ENCODE results near the gene FADS1. TPM values are rescaled to one million over a fixed set of nuclear protein-coding genes. Genes with fewer than 3 reads are reported as not detected.

Gene FADS1
- total and polyA plus RNA-seq, 2 of the 13 experiments (the other 11 are each of a cell fraction or from before 2014, with no cell fraction given) = 91.8 to 108 TPM

DNA sequence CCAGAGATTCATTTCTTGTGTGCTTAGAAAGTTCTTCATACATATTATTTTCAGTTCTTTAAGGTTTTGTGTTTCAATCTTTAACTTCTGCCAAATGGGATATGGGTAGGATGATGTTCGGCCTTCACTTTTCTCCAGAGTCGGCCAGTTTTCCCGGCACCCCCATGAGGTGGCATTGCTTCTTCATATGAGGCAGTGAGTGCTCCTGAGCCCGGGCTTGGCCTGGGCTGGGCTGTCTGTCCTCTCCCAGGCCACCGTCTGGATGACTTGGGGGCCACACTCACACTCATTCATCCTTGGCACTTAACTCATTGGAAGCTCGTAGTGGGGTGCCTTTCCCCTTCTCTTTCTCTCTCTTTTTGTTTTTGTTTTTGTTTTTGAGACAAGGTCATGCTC lies 35.1 kb upstream of the FADS1 start:
- no peaks in the 10 kb centered on the region for H3K9me3 ChIP-seq (ENCODE audit: low read length)
- H2AFZ ChIP-seq (ENCODE audit: low read length) = no peak overlapping the region
- no peaks in the 10 kb centered on the region for H3K79me2 ChIP-seq (ENCODE audit: insufficient read depth, low read length)
- in situ Hi-C loops (cut with HindIII; ENCODE audit: extremely low pct_ligation_motif_present, low pct_unique_long_range_greater_than_20kb) (no loop called here), intact Hi-C loops (cut with micrococcal nuclease; ENCODE audit: unreplicated experiment) (no loop called here)
- ChIA-PET POLR2A (no interaction called here), CTCF (ENCODE audit: low intra/inter-chr PET ratio, low total read pairs) (no interaction called here)
- no peak overlapping the region for H3K4me2 ChIP-seq (ENCODE audit: low read depth, low read length)
- no peak overlapping the region for H3K4me3 ChIP-seq (replicated peaks in 1 of 3; ENCODE audit: insufficient read depth in 1 of 3, low read depth in 2 of 3, low read length in 3 of 3)
- peaks cover 4 to 48% of the 10 kb centered on the region in 2 experiments; a peak in 4 of 5 replicates for H3K36me3 ChIP-seq (replicated peaks in 1 of 2; ENCODE audit: control insufficient read depth in 1 of 2, insufficient read depth in 2 of 2, low read length in 2 of 2)
- DNase-seq (ENCODE audit: low spot score) (no peak), FAIRE-seq (no peak), ATAC-seq (no peak)
- 91% methylated on average over 6 of the region's 6 CpGs for WGBS (ENCODE audit: low lambda C conversion rate)
- H3K4me1 ChIP-seq (ENCODE audit: insufficient read depth, low read length) = no peaks in the 10 kb centered on the region
- no peak overlapping the region for H3K9ac ChIP-seq (ENCODE audit: insufficient read depth, low read depth, low read length)
- H4K20me1 ChIP-seq (ENCODE audit: insufficient read depth, low read length) = no peaks in the 10 kb centered on the region
- no TSS peak for BruUV-seq (replicated peaks)
- H3K27ac ChIP-seq (ENCODE audit: extremely low read length, insufficient read depth, low read length) = no peak overlapping the region
- TF ChIP-seq ZNF782 (CRISPR knock-in tag; IDR thresholded peaks at IDR 0.05; ENCODE audit: borderline replicate concordance) (no peak), NR2F1 (CRISPR knock-in tag; IDR thresholded peaks at IDR 0.05) (no peak), ZNF510 (CRISPR knock-in tag; IDR thresholded peaks at IDR 0.05; ENCODE audit: low read depth) (no peak), ZNF350 (CRISPR knock-in tag; IDR thresholded peaks at IDR 0.05; ENCODE audit: borderline replicate concordance, low read depth) (no peak), SOX6 (IDR thresholded peaks at IDR 0.05) (no peak), SOX6 (CRISPR knock-in tag; IDR thresholded peaks at IDR 0.05) (no peak), ZNF598 (CRISPR knock-in tag; IDR thresholded peaks at IDR 0.05; ENCODE audit: borderline replicate concordance) (no peak), CBX1 (IDR thresholded peaks at IDR 0.05; ENCODE audit: low read depth) (no peak), MTF1 (CRISPR knock-in tag; IDR thresholded peaks at IDR 0.05) (no peak), TARDBP (CRISPR knock-in tag; IDR thresholded peaks at IDR 0.05) (no peak), ZNF670 (CRISPR knock-in tag; IDR thresholded peaks at IDR 0.05; ENCODE audit: borderline replicate concordance) (no peak), EZH2 (conservative IDR thresholded peaks at IDR 0.05; ENCODE audit: low read depth, low read length) (no peak), NCOA1 (CRISPR knock-in tag; IDR thresholded peaks at IDR 0.05) (no peak)
- TF ChIP-seq, protein P1, sequence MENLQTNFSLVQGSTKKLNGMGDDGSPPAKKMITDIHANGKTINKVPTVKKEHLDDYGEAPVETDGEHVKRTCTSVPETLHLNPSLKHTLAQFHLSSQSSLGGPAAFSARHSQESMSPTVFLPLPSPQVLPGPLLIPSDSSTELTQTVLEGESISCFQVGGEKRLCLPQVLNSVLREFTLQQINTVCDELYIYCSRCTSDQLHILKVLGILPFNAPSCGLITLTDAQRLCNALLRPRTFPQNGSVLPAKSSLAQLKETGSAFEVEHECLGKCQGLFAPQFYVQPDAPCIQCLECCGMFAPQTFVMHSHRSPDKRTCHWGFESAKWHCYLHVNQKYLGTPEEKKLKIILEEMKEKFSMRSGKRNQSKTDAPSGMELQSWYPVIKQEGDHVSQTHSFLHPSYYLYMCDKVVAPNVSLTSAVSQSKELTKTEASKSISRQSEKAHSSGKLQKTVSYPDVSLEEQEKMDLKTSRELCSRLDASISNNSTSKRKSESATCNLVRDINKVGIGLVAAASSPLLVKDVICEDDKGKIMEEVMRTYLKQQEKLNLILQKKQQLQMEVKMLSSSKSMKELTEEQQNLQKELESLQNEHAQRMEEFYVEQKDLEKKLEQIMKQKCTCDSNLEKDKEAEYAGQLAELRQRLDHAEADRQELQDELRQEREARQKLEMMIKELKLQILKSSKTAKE (CRISPR knock-in tag; IDR thresholded peaks at IDR 0.05; ENCODE audit: borderline replicate concordance) = no peak
- TF ChIP-seq, protein P2, sequence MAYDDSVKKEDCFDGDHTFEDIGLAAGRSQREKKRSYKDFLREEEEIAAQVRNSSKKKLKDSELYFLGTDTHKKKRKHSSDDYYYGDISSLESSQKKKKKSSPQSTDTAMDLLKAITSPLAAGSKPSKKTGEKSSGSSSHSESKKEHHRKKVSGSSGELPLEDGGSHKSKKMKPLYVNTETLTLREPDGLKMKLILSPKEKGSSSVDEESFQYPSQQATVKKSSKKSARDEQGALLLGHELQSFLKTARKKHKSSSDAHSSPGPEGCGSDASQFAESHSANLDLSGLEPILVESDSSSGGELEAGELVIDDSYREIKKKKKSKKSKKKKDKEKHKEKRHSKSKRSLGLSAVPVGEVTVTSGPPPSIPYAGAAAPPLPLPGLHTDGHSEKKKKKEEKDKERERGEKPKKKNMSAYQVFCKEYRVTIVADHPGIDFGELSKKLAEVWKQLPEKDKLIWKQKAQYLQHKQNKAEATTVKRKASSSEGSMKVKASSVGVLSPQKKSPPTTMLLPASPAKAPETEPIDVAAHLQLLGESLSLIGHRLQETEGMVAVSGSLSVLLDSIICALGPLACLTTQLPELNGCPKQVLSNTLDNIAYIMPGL (CRISPR knock-in tag; IDR thresholded peaks at IDR 0.05; ENCODE audit: borderline replicate concordance in 1 of 2, low read depth in 1 of 2) = no peak
- TF ChIP-seq, protein P3, sequence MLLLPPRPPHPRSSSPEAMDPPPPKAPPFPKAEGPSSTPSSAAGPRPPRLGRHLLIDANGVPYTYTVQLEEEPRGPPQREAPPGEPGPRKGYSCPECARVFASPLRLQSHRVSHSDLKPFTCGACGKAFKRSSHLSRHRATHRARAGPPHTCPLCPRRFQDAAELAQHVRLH (CRISPR knock-in tag; IDR thresholded peaks at IDR 0.05; ENCODE audit: borderline replicate concordance, low read depth) = no peak
- TF ChIP-seq, protein P4, sequence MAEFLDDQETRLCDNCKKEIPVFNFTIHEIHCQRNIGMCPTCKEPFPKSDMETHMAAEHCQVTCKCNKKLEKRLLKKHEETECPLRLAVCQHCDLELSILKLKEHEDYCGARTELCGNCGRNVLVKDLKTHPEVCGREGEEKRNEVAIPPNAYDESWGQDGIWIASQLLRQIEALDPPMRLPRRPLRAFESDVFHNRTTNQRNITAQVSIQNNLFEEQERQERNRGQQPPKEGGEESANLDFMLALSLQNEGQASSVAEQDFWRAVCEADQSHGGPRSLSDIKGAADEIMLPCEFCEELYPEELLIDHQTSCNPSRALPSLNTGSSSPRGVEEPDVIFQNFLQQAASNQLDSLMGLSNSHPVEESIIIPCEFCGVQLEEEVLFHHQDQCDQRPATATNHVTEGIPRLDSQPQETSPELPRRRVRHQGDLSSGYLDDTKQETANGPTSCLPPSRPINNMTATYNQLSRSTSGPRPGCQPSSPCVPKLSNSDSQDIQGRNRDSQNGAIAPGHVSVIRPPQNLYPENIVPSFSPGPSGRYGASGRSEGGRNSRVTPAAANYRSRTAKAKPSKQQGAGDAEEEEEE (CRISPR knock-in tag; IDR thresholded peaks at IDR 0.05; ENCODE audit: borderline replicate concordance) = no peak
- TF ChIP-seq, protein P5, sequence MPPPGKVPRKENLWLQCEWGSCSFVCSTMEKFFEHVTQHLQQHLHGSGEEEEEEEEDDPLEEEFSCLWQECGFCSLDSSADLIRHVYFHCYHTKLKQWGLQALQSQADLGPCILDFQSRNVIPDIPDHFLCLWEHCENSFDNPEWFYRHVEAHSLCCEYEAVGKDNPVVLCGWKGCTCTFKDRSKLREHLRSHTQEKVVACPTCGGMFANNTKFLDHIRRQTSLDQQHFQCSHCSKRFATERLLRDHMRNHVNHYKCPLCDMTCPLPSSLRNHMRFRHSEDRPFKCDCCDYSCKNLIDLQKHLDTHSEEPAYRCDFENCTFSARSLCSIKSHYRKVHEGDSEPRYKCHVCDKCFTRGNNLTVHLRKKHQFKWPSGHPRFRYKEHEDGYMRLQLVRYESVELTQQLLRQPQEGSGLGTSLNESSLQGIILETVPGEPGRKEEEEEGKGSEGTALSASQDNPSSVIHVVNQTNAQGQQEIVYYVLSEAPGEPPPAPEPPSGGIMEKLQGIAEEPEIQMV (CRISPR knock-in tag; IDR thresholded peaks at IDR 0.05; ENCODE audit: low read depth) = no peak
- no peaks in the 10 kb centered on the region for H3K27me3 ChIP-seq (ENCODE audit: control insufficient read depth in 1 of 2, insufficient read depth in 2 of 2, low read length in 2 of 2)

All from HepG2 (cell line).